Ovary (tissue), 3 donors: Measurements from ENCODE around the gene EIF3I.

Experiments used
- POLR2A ChIP-seq: fragments of 450-650 bp; IDR thresholded peaks from one replicate; pipeline ENCODE4 v1.6.1; 2017; ENCODE audit warnings: antibody characterized with exemption, mild to moderate bottlenecking, moderate library complexity
- TF ChIP-seq, protein P1 (sequence below), 3 donors: fragments of 450-650 bp in 2 of 3; fragments of 200-600 bp in 1 of 3; IDR thresholded peaks; one replicate each; pipeline versions ENCODE4 v1.5.1 to v1.8.0; 2016 to 2022; ENCODE audit warnings: antibody characterized with exemption in 3 of 3, mild to moderate bottlenecking in 1 of 3
- donor health status: DM: no; HTN: no; CAD: no.

DNA sequence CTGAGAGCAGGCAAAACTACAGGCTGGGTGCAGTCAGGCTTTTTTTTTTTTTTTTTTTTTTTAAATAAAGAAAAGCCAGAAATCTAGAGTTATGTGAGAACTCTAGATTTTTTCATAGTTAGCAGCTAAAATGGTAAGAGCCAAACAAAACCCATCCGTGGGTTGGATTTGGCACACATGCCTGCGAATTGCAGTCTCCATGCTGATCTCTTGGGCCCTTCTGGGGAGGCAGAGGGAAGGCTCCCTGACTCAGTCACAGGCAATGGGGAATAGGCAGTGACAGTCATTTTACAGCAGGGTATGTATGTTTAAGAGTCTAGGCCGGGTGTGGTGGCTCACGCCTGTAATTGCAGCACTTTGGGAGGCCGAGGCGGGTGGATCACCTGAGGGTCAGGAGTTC, 40.1 kb upstream of the EIF3I start:
- no peak for TF ChIP-seq POLR2A
- TF ChIP-seq, protein P1, sequence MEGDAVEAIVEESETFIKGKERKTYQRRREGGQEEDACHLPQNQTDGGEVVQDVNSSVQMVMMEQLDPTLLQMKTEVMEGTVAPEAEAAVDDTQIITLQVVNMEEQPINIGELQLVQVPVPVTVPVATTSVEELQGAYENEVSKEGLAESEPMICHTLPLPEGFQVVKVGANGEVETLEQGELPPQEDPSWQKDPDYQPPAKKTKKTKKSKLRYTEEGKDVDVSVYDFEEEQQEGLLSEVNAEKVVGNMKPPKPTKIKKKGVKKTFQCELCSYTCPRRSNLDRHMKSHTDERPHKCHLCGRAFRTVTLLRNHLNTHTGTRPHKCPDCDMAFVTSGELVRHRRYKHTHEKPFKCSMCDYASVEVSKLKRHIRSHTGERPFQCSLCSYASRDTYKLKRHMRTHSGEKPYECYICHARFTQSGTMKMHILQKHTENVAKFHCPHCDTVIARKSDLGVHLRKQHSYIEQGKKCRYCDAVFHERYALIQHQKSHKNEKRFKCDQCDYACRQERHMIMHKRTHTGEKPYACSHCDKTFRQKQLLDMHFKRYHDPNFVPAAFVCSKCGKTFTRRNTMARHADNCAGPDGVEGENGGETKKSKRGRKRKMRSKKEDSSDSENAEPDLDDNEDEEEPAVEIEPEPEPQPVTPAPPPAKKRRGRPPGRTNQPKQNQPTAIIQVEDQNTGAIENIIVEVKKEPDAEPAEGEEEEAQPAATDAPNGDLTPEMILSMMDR (IDR thresholded peaks at IDR 0.05) = no peak
